Caki2 (cell line): ENCODE measurements around the gene SAA1. TPM values are rescaled to one million over a fixed set of nuclear protein-coding genes. Genes with fewer than 3 reads are reported as not detected.
"Not testable (repeated sequence)": the region's sequence is repeated elsewhere in the genome, so short reads cannot be mapped to it uniquely, and the experiment has no call there.

Experiments used
- DNase-seq: peaks from one replicate; pipeline ENCODE4 v3.0.0-alpha.2; 2015; ENCODE audit warnings: low read depth
- in situ Hi-C: cut with HindIII; loops from 2 replicates; pipeline ENCODE4 v1.10.0; 2016; ENCODE audit warnings: low sequenced_read_pairs, low pct_unique_long_range_greater_than_20kb, mixed read lengths
- total RNA-seq: library from RNA; depleted of rRNA; stranded (reverse); fragments of >200 nt; shearing (Covaris generic); gene quantifications from 2 replicates; pipeline ENCODE4 v1.2.3, GENCODE V29; 2014; ENCODE audit warnings: low replicate concordance; rRNA removed

Gene SAA1
- 0.67 and 4.8 TPM in 2 replicates for total RNA-seq

DNA sequence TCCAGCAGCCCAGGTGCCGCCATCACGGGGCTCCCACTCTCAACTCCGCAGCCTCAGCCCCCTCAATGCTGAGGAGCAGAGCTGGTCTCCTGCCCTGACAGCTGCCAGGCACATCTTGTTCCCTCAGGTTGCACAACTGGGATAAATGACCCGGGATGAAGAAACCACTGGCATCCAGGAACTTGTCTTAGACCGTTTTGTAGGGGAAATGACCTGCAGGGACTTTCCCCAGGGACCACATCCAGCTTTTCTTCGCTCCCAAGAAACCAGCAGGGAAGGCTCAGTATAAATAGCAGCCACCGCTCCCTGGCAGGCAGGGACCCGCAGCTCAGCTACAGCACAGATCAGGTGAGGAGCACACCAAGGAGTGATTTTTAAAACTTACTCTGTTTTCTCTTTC is at the start of gene SAA1:
Gene SAA1 (plus strand): TSS at position 316 of the 400 bp plus-strand sequence. CDS start 624 bp downstream, outside the sequence.
- in situ Hi-C loops: no loop called here
- DNase-seq: no peak

DNA sequence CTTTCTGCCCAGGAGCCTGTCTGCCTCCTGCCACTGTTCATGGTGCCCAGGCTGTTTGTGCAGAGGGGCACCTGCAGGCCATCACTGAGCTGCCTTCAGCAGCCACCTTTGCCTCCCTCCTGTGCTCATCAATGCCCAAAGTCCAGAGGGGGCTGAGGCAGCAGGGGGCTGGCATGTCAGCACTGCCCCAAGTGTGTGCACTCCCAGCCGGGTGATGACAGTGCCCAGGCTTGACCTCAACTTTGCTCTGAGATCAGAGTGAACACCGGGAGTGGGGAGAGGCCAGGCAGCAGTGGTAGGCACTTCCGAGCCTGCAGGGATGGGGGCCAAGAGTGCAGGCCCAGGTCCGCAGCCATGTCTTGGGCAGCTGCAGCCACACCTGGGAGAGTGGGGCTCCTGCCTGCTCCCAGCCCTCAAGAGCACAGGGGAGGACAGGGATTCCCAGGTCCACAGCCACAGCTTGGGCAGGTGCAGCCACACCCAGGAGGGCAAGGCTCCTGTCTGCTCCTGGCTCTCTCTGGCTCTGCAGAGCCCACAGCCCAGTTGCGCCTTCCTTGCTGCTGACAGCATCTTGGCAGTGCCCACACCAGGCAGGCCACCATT is 44.7 kb upstream of the SAA1 start:
- no peak for DNase-seq
- in situ Hi-C loops: no loop called here

DNA sequence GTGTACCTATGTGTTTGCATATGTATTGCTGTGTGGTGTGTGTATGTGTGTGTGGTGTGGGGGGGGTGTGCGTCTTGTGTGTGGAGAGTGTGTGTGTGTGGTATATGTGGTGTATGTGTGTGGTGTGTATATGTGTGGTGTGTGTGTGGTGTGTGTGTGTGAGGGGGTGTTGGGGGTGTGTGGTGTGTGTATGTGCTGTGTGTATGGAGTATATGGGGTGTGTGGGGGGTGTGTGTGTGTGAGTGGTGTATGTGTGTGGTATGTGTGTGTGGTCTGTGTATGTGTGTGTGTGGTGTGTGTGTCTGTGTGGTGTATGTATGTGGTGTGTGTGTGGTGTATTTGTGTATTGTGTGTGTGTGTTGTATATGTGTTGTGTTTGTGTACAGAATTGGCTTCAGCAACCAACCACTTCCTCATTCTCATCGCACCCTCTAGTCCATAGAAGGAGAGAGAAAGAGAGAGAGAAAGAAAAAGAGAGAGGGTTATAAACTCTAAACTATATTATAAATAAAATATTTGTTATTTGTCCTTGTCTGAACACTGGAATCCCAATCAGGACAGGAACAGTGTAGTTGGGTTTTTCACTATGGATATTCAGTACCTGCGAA is 43.1 kb upstream of the SAA1 start:
- no peak for DNase-seq
- in situ Hi-C loops: no loop called here

DNA sequence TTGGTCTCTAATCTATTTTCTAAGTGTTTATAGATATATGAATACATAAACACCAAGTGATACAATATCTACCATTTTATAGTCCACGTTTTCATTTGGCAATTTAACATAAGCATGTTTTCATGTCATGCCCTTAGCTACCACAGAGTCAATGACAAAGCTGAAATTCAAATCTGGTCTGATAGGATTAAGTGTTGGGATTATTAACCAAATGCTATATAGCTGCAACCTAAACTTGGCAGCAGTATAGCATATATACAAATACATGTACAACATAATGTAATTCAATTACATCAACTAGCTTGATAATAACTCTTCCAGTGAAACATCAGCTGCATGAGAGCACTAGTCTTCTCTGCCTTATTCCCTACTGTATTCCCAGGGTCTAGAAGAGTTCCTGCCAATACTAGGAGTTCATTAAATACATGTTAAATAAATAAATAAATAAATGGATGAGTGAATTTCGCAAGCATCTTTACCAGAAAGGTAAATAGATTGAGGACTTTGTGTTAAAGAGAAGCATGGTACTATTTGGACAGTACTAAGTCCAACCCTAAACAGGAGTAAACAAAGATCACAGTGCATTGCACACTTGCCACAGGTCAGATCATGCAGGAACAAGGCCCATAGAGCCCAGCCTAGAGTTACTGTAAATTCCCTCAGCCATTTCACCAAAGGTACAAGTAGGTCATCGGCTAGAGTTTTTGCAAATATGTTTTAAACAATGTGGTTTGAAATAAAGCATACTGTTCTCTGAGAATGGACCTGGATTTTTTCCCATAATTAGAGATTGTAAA is 42.3 kb upstream of the SAA1 start:
- in situ Hi-C loops: no loop called here
- DNase-seq: no peak

DNA sequence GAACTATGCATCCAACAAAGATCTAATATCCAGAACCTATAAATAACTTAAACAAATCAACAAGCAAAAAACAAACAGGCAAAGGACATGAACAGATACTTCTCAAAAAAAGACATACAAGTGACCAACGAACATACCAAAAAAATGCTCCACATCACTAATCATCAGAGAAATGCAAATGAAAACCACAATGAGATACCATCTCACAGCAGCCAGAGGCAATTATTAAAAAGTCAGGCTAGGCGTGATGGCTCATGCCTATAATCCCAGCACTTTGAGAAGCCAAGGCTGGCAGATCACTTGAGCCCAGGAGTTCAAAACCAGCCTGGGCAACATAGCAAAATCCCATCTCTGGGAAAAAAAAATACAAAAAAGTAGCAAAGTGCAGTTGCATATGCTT is 40.2 kb upstream of the SAA1 start:
- in situ Hi-C loops: no loop called here
- no peak for DNase-seq

DNA sequence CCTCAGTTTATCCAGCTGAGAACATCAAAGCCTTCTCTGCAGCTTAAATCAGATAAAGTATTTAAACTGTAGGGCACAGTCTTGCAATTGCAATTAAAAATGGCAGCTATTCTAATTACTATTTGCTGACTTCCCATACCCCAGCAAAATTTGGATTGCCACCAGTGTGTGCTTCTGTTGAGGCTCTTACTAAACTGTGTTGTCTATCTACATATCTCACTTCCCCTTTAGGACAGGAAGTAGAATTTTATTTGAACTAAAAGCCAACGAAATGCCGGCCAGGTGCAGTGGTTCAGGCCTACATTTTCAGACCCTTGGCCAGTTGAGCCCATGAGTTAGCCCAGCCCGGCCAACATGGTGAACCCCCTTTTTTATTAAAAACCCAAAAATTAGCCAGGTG is 36.6 kb upstream of the SAA1 start:
- in situ Hi-C loops: no loop called here
- no peak for DNase-seq

DNA sequence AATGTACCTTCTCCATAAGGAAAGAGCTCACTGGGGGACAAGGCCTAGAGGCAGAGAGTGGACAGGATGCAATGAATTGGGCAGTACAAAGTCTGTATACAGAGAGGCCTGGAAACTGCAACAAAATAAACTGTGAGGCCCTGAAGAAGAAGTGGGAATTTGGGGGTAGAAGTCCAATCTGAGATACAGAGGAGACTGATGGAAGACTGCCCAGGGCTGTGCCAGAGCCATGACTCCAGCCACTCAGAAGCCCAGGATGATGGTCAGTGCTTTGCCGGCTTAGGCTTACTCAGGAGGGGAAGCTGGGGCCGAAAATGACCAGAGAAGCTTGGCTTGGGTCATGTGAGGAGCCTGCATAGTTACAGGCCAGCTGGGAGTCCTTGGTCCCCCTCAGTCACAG is 35.2 kb upstream of the SAA1 start:
- in situ Hi-C loops: no loop called here
- DNase-seq: no peak

DNA sequence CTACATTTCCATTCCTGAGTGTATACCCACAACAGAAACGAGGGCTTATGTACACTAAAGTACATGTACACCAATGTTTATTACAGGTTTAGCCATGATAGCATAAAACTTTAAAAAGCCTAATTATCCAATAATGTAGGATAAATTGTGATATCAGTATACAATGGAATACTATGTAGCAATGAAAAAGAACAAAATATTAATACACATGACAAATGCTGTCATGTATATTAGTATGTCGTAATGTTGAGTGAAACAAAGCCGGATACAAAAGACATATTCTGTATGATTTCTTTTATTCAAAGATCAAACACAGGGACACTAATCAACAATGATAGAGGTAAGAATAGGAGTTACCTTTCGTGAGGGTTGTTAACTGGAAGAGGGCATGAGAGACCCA is 32.2 kb upstream of the SAA1 start:
- DNase-seq: no peak
- in situ Hi-C loops: no loop called here

DNA sequence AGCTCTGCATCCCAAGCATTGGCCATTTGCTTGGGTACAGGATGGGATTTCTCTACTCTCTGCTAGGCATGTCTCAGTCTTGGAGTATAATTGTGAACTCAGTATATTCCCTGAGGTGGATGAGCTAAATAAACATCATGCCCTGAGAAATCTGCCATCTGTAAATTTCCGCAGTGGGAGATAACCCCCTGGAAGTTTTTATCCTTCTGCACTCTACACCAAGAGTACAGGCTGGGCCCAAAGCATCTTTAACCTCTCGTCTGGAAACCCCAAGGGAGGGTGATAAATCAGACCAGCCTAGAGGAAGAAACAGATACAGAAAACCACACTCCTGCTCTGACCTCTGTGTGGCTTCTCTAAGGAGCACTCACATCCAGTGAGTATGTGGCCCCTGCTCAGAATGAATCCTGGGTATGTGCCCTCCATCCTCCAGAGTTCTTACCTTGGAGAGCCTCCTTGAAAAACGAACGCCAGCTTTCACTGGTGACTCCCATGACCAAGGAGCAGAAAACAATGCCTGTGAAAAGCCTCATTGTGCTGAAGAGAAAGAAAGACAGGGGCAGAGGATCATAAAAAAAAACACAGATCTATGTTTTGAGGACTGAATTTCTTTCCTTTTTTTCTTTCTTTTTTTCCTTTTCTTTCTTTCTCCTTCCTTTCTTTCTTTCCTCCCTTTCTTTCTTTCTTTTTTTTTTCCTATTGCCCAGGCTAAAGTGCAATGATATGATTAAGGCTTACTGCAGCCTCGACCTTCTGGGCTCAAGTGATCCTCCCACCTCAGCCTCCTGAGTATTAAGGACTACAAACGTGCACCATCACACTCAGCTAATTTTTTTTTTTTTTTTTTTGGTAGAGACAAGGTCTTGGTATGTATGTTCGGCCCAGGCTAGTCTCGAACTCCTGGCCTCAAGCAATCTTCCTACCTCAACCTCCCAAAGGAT is 30.4 kb upstream of the SAA1 start:
- no peak for DNase-seq
- in situ Hi-C loops: no loop called here

DNA sequence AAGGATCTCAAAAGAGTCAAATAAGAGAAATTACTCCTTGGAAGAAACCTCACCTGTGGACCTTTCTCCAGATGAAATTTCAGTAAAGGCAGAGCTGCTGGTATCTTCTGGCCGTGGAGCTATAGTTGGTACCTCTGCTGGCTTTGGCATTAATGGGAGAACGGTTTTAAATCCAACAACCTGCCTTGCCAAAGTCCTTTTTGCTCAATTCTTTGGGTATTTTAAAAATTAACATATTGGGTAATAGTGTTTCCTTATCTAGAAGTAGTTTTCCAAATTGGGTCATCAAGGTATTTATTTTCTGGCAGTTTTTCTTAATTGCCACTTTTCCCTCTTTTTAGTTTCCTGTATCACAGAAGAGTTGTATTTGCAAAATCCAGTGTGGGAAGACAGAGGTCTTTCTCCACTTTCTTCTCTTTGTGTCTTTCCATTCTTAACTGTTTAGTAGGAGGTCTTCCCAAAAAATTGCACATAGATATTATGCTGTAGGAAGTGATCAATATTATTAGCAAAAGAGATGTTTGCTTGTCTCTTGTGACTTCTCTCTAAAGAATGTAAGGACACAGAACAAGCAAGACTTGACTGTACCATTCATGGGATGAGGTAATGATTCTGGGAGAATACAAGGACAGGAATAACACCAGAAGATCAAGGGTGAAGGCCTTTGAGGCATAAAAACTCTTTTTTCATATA is 29.3 kb upstream of the SAA1 start, which contains the start of gene SAA4:
Gene SAA4 (minus strand): TSS at position 139 of the 693 bp plus-strand sequence. CDS start 876 bp downstream, outside the sequence.
- no peak for DNase-seq
- in situ Hi-C loops: no loop called here

DNA sequence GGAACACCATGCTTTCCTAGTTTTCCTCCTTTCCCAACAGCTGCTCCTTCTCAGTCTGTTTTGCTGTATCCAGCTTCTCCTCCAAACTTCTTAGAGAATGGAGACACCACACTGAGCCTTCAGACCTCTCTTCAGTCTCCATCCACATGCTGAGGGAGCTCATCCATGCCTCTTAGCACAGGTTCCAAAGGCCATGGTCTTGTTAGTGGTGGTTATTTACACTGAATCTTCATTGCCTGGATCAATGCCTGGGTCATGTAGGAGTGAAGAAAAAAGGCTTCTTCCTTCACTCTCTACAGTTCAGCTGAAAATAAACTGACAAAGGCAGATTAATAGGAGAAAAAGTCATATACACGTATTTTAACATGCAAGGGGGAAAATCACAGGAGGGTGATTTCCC is 26.4 kb upstream of the SAA1 start:
- no peak for DNase-seq
- in situ Hi-C loops: no loop called here

DNA sequence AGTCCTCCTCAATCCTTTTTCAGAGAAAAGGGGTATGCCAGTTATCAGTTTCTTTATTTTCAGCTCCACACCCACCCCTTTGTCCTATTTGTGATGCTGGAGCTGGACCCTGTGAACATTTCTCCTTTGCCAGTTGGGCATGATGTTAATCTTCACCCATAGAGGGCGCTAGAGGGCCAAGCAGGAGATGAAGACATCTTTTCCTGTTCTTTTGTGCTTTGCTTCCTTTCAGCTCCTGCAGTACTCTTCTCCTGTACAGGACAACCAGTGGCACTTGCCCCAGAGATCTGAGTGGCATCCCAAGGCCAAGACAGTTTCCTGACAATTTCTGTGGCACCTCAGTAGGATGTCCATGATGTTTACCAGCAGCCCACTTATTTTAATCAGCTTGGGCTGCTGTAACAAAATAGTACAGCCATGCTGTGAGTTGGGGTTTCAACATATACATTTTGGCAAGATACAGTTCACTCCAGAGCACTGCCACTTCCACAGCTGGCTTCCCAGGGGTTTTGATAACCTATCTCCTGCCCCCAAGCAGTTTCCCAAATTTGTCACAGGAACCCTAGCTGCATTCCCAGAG is 22.2 kb upstream of the SAA1 start:
- DNase-seq: peak; percentile 51
- in situ Hi-C loops: no loop called here

DNA sequence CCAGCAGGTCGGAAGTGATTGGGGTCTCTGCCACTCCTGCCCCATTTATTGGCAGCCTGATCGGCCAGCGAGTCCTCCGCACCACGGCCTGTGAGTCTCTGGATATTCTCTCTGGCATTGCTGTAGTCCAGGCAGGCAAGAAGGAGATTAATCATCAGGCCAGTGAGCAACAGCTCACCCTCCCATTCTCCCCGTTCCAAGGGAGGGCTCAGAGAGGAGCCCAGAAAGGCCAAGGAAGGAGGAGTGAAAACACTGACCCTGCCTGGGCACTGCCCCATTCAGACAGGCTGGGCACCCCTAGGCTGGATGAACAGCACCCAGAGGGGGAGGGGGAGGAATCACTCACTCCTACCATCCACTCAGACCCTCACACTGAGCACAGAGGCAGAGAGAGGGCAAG is 20.7 kb upstream of the SAA1 start:
- no peak for DNase-seq
- in situ Hi-C loops: no loop called here

DNA sequence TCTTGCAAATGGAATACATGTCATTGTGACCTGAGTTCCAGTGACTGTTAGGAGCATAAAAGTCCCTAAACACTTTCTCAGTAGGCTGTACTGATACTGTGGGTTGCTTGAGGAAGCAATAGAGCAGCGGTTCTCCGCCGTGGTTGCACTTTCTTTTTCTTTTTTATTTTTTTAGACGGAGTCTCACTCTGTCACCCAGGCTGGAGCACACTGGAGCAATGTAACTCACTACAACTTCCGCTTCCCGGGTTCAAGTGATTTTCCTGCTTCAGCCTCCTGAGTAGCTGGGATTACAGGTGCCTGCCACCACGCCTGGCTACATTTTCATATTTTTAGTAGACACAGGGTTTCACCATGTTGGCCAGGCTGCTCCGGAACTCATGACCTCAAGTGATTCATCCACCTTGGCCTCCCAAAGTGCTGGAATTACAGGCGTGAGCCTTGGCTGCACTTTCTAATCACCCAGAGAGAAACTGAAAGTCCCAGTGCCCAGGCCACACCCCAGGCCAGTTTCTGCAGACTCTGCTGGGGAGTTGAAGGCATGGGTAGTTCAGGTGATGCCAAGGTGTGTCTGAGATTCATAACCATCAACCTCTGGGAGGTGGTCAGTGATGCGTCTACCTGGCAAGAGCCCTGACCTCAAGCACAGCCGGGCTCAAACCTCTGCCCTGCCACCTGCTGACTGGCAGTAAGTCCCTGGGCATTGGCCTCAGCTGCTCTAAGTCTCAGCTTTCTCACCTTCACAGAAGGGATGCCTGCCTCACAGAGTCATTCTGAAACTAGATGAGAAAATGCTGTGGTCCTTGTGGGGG is 19.5 kb upstream of the SAA1 start:
- in situ Hi-C loops, DNase-seq: not testable (repeated sequence)

DNA sequence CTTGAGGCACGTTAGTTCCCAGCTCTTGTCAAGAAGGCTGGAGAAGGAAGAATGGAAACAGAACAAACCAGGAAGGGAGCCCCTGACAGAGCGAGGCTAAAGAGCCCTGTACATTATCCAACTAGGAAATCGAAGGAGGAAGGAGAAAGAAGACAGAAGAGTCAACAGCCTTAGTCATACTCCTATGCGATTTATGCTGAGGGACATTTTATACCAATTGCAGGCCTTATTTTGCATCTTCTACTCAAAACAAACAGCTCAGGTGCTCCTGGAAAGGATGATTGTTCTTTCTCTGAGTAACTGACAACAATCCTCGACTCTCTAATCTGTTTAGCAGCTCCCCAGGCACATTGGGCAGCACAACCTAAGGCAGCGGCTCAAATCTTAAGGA is 18.9 kb upstream of the SAA1 start:
- in situ Hi-C loops, DNase-seq: not testable (repeated sequence)

DNA sequence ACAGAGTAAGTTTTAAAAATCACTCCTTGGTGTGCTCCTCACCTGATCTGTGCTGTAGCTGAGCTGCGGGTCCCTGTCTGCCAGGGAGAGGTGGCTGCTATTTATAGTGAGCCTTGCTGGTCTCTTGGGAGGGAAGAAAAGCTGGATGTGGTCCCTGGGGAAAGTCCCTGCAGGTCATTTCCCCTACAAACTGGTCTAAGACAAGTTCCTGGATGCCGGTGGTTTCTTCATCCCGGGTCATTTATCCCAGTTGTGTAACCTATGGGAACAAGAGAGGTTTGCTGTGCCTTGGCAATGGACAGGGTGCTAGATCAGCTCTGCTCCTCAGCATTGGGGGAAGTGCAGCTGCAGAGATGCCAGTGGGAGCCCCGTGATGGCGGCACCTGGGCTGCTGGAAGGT is 17.5 kb upstream of the SAA1 start, which contains the start of gene SAA2:
Gene SAA2 (minus strand): TSS at position 108 of the 400 bp plus-strand sequence. CDS start 657 bp downstream, outside the sequence.
- no peak for DNase-seq
- in situ Hi-C loops: no loop called here

DNA sequence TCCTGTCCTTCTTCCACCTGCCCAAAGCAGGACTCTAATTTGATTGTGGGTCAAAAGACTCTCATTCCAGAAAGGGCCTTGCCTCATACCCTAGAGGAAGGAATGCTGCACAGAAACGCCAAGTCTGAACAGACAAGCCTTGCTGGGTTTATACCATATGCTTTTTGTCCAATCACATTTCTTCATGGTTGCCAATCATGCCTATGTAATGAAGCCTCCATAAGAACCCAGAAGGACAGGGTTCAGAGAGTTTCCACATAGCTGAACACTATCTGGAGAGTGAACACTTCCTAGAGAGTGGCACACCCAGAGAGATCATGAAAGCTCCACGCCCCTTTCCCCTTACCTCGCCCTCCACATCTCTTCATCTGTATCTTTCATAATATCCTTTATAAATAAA is 12.8 kb upstream of the SAA1 start:
- in situ Hi-C loops: no loop called here
- no peak for DNase-seq
